ENCODE results near the gene NRL. TPM values are rescaled to one million over a fixed set of nuclear protein-coding genes. Genes with fewer than 3 reads are reported as not detected.

Gene NRL
- polyA plus RNA-seq, 3 donors = 1.1 to 1.5 (median 1.3) TPM

GRCh38 chr14:24057271-24057670 lies 57.5 kb downstream of the NRL start:
- peaks cover 16 to 27% (median 26%) of the 10 kb centered on the region in 3 donors for H3K27me3 Mint-ChIP-seq (ENCODE audit: low read depth in 3 of 3)
- H3K4me1 ChIP-seq (ENCODE audit: control insufficient read depth in 1 of 2, insufficient read depth in 2 of 2, low read length in 2 of 2) = peaks cover 5 to 8% of the 10 kb centered on the region in 2 donors
- H3K36me3 ChIP-seq (replicated peaks in 1 of 2; ENCODE audit: control insufficient read depth in 1 of 2, insufficient read depth in 2 of 2, low read length in 2 of 2) = no peaks in the 10 kb centered on the region
- no peak overlapping the region for H2AFZ ChIP-seq (ENCODE audit: insufficient read depth, low read depth, low read length, poor library complexity, severe bottlenecking)
- H3K4me3 Mint-ChIP-seq = no peak overlapping the region
- H3K9ac ChIP-seq (ENCODE audit: insufficient read depth, low read length, poor library complexity, severe bottlenecking) = no peak overlapping the region
- DNase-seq = no peak
- H3K79me2 ChIP-seq (ENCODE audit: insufficient read depth, low read length) = no peaks in the 10 kb centered on the region
- peaks cover 0 to 2% of the 10 kb centered on the region in 2 donors for H3K36me3 Mint-ChIP-seq
- H3K9me3 ChIP-seq (replicated peaks in 1 of 2; ENCODE audit: control insufficient read depth in 1 of 2, insufficient read depth in 1 of 2, low read length in 2 of 2) = no peaks in the 10 kb centered on the region
- H4K20me1 ChIP-seq (ENCODE audit: insufficient read depth, low read length) = no peaks in the 10 kb centered on the region
- H3K27me3 ChIP-seq (ENCODE audit: control insufficient read depth in 2 of 2, insufficient read depth in 2 of 2, low read length in 2 of 2) = peaks cover 0 to 18% of the 10 kb centered on the region in 2 donors
- intact Hi-C loops (cut with micrococcal nuclease) = loop anchor here in 1 of 2 donors (5.0 kb wide), 1 partner anchor 50 kb away; no protein-coding TSS in a partner anchor
- H3K4me1 Mint-ChIP-seq = peaks cover 13% of the 10 kb centered on the region
- WGBS (ENCODE audit: insufficient coverage) = no CpG with 5 or more reads among the region's 2 CpGs
- no peak overlapping the region for H3K27ac ChIP-seq (ENCODE audit: low read depth in 1 of 2, low read length in 2 of 2)
- no peak overlapping the region for H3K4me3 ChIP-seq (replicated peaks in 1 of 3; ENCODE audit: low read depth in 2 of 3, low read length in 3 of 3)
- no peak overlapping the region for H3K4me2 ChIP-seq (replicated peaks; ENCODE audit: extremely low read depth, low read length, poor library complexity, severe bottlenecking)
- peak overlapping the region in 1 of 7 donors; percentile 48 for H3K27ac Mint-ChIP-seq
- H3K9me3 Mint-ChIP-seq = peaks cover 0 to 3% (median 0%) of the 10 kb centered on the region in 7 donors
- no peak for TF ChIP-seq CTCF (IDR thresholded peaks at IDR 0.05)

- Mint-ChIP-seq H3K36me3 (peaks cover 0 to 2% of the 10 kb centered on the region in 2 donors), H3K27ac (no peak overlapping the region), H3K9me3 (peaks cover 0 to 3% (median 0%) of the 10 kb centered on the region in 7 donors), H3K4me3 (no peak overlapping the region), H3K27me3 (ENCODE audit: low read depth in 3 of 3) (peaks cover 16 to 31% (median 29%) of the 10 kb centered on the region in 3 donors), H3K4me1 (peaks cover 14% of the 10 kb centered on the region)
- H3K4me3 ChIP-seq (replicated peaks in 1 of 3; ENCODE audit: low read depth in 2 of 3, low read length in 3 of 3) = no peak overlapping the region
- H3K27me3 ChIP-seq (ENCODE audit: control insufficient read depth in 2 of 2, insufficient read depth in 2 of 2, low read length in 2 of 2) = peaks cover 0 to 19% of the 10 kb centered on the region in 2 donors
- H3K4me1 ChIP-seq (ENCODE audit: control insufficient read depth in 1 of 2, insufficient read depth in 2 of 2, low read length in 2 of 2) = peaks cover 9 to 12% of the 10 kb centered on the region in 2 donors
- WGBS (ENCODE audit: insufficient coverage) = 95% methylated on average over 6 of the region's 8 CpGs
- H2AFZ ChIP-seq (ENCODE audit: insufficient read depth, low read depth, low read length, poor library complexity, severe bottlenecking) = no peak overlapping the region
- intact Hi-C loops (cut with micrococcal nuclease) = loop anchor here in 1 of 2 donors (5.0 kb wide), 1 partner anchor 51 kb away; no protein-coding TSS in a partner anchor
- TF ChIP-seq CTCF (IDR thresholded peaks at IDR 0.05) = no peak
- H3K27ac ChIP-seq (ENCODE audit: low read depth in 1 of 2, low read length in 2 of 2) = no peak overlapping the region
- H3K36me3 ChIP-seq (replicated peaks in 1 of 2; ENCODE audit: control insufficient read depth in 1 of 2, insufficient read depth in 2 of 2, low read length in 2 of 2) = no peaks in the 10 kb centered on the region
- no peaks in the 10 kb centered on the region for H3K79me2 ChIP-seq (ENCODE audit: insufficient read depth, low read length)
- H3K9ac ChIP-seq (ENCODE audit: insufficient read depth, low read length, poor library complexity, severe bottlenecking) = no peak overlapping the region
- no peak overlapping the region for H3K4me2 ChIP-seq (replicated peaks; ENCODE audit: extremely low read depth, low read length, poor library complexity, severe bottlenecking)
- no peaks in the 10 kb centered on the region for H4K20me1 ChIP-seq (ENCODE audit: insufficient read depth, low read length)
- no peaks in the 10 kb centered on the region for H3K9me3 ChIP-seq (replicated peaks in 1 of 2; ENCODE audit: control insufficient read depth in 1 of 2, insufficient read depth in 1 of 2, low read length in 2 of 2)
- no peak for DNase-seq
Measured at GRCh38 chr14:24056800-24057184, 58.0 kb downstream of the NRL start.

Measured in CD14-positive monocyte (primary cell).